GF-D8 (cell line): ENCODE measurements around the gene ZNF274.
"Not testable (repeated sequence)": the region's sequence is repeated elsewhere in the genome, so short reads cannot be mapped to it uniquely, and the experiment has no call there.

Experiments used
- DNase-seq: peaks from one replicate; lab custom pipeline; 2025; lab: John Stamatoyannopoulos, UW

ZNF274 gene

GRCh38 chr19:58182989-58183816 is at the start of gene ZNF274:
Gene ZNF274, plus strand, starts transcription at chr19:58183061. Its CDS starts 905 bp downstream, at chr19:58183966.
- DNase-seq, result peak; percentile 78

GRCh38 chr19:58134244-58134643 is 48.6 kb upstream of the ZNF274 start:
- no peak for DNase-seq

- no peak for DNase-seq
Observed at GRCh38 chr19:58145849-58146248, 37.0 kb upstream of the ZNF274 start.

- not testable (repeated sequence) for DNase-seq
Observed at GRCh38 chr19:58147475-58147874, 35.4 kb upstream of the ZNF274 start.

GRCh38 chr19:58150328-58150921 is 32.4 kb upstream of the ZNF274 start, which contains the start of gene ZNF329:
Gene ZNF329, minus strand, starts transcription at chr19:58150789. Its CDS starts 21,286 bp downstream, at chr19:58129503.
- peak; percentile 33 for DNase-seq

GRCh38 chr19:58153386-58153785 is 29.5 kb upstream of the ZNF274 start:
- DNase-seq, result no peak

GRCh38 chr19:58154287-58154678 is 28.6 kb upstream of the ZNF274 start:
- DNase-seq, result no peak

GRCh38 chr19:58154679-58155648 is 27.9 kb upstream of the ZNF274 start:
- peak; percentile 72 for DNase-seq

GRCh38 chr19:58157045-58157728 is 25.7 kb upstream of the ZNF274 start:
- no peak for DNase-seq

- no peak for DNase-seq
Observed at GRCh38 chr19:58166268-58166667, 16.6 kb upstream of the ZNF274 start.

- DNase-seq, result no peak
Observed at GRCh38 chr19:58166708-58167280, 16.1 kb upstream of the ZNF274 start.

- DNase-seq, result no peak
Observed at GRCh38 chr19:58170860-58171259, 12.0 kb upstream of the ZNF274 start.

GRCh38 chr19:58181902-58182576 is 822 bp upstream of the ZNF274 start:
- DNase-seq, result peak; percentile 65

- DNase-seq, result peak; percentile 90
Observed at GRCh38 chr19:58182577-58182988, 278 bp upstream of the ZNF274 start.

GRCh38 chr19:58183817-58184215 is 955 bp downstream of the ZNF274 start:
- peak; percentile 33 for DNase-seq

- DNase-seq, result no peak
Observed at GRCh38 chr19:58196901-58197616, 14.2 kb downstream of the ZNF274 start.

- DNase-seq, result no peak
Observed at GRCh38 chr19:58203814-58204475, 21.1 kb downstream of the ZNF274 start.

- DNase-seq, result no peak
Observed at GRCh38 chr19:58204566-58204965, 21.7 kb downstream of the ZNF274 start.

GRCh38 chr19:58209577-58209976 is 26.7 kb downstream of the ZNF274 start:
- no peak for DNase-seq
